IMR-90 (cell line): ENCODE results near the gene PTPN21. TPM values are rescaled to one million over a fixed set of nuclear protein-coding genes. Genes with fewer than 3 reads are reported as not detected.

ENCODE experiments used
- ATAC-seq: fragments of 200-7000 bp; cut with Tn5 transposase; 2 replicates; pipeline ENCODE4 v1.9.1; 2020; ENCODE audit warnings: low read depth, mild to moderate bottlenecking, moderate library complexity
- BruUV-seq: library from RNA; stranded (reverse); fragments of 400-500 nt; replicated peaks from 2 replicates; lab custom pipeline; 2021; lab: Mats Ljungman, UMichigan
- CTCF ChIA-PET: fragments of 300-600 bp; formaldehyde crosslinking; extraction: SDS; loops from one replicate; lab custom pipeline; 2021; ENCODE audit warnings: antibody characterized with exemption; lab: Yijun Ruan, JAX
- POLR2A ChIA-PET: fragments of 300-600 bp; sonication (Branson Sonifier 250); formaldehyde crosslinking; loops from one replicate; lab custom pipeline; 2022; ENCODE audit warnings: antibody characterized with exemption; ENCODE audit not compliant: unreplicated experiment; lab: Charles Lee
- DNase-seq: peaks from one replicate; pipeline ENCODE4 v3.0.0; 2013
- H2AFZ ChIP-seq: replicated peaks from 2 replicates; pipeline ENCODE3; 2013; ENCODE audit warnings: low read length, mild to moderate bottlenecking; ENCODE audit not compliant: poor library complexity
- H2AK5ac ChIP-seq: 2 replicates; pipeline ENCODE4 v1.6.1; 2013; ENCODE audit warnings: low read depth, low read length, inconsistent platforms
- H2AK9ac ChIP-seq: replicated peaks from 2 replicates; pipeline ENCODE3; 2013; ENCODE audit warnings: mild to moderate bottlenecking, low read depth, low read length, moderate library complexity; ENCODE audit not compliant: poor library complexity
- H2BK120ac ChIP-seq: 2 replicates; pipeline ENCODE4 v1.6.1; 2013; ENCODE audit warnings: low read depth, low read length, inconsistent platforms
- H2BK15ac ChIP-seq: 3 replicates; pipeline ENCODE4 v1.6.1; 2013; ENCODE audit warnings: low read depth, low read length, inconsistent platforms
- H2BK20ac ChIP-seq: 2 replicates; pipeline ENCODE4 v1.6.1; 2013; ENCODE audit warnings: low read depth, mild to moderate bottlenecking, inconsistent platforms, low read length, moderate library complexity
- H2BK5ac ChIP-seq: 2 replicates; pipeline ENCODE4 v1.6.1; 2013; ENCODE audit warnings: mild to moderate bottlenecking, low read depth, low read length, inconsistent platforms; ENCODE audit not compliant: poor library complexity, severe bottlenecking
- H3K14ac ChIP-seq: replicated peaks from 2 replicates; pipeline ENCODE4 v1.6.1; 2013; ENCODE audit warnings: low read depth, low read length, inconsistent platforms
- H3K18ac ChIP-seq: 2 replicates; pipeline ENCODE4 v1.6.1; 2013; ENCODE audit warnings: low read depth, low read length, control low read depth
- H3K23ac ChIP-seq: 2 replicates; pipeline ENCODE4 v1.6.1; 2013; ENCODE audit warnings: low read depth, low read length, inconsistent platforms
- H3K27ac ChIP-seq: 2 replicates; pipeline ENCODE4 v1.5.1; 2013; ENCODE audit warnings: mild to moderate bottlenecking, control low read depth, low read length; ENCODE audit not compliant: insufficient read depth
- H3K27me3 ChIP-seq: 2 replicates; pipeline ENCODE4 v1.6.1; 2013; ENCODE audit warnings: low read length; ENCODE audit not compliant: control insufficient read depth, insufficient read depth
- H3K36me3 ChIP-seq: 2 replicates; pipeline ENCODE4 v1.6.1; 2013; ENCODE audit warnings: low read length, mixed read lengths; ENCODE audit not compliant: control insufficient read depth, insufficient read depth
- H3K4ac ChIP-seq: 2 replicates; pipeline ENCODE4 v1.6.1; 2013; ENCODE audit warnings: low read depth, low read length, inconsistent platforms
- H3K4me1 ChIP-seq: 2 replicates; pipeline ENCODE4 v1.6.1; 2013; ENCODE audit warnings: low read length, mixed read lengths; ENCODE audit not compliant: control insufficient read depth, insufficient read depth
- H3K4me2 ChIP-seq: 2 replicates; pipeline ENCODE4 v1.6.1; 2013; ENCODE audit warnings: low read depth, mild to moderate bottlenecking, control low read depth, low read length, moderate library complexity
- H3K4me3 ChIP-seq: 2 replicates; pipeline ENCODE4 v1.5.1; 2013; ENCODE audit warnings: low read depth, mild to moderate bottlenecking, control low read depth, low read length, moderate library complexity; ENCODE audit not compliant: insufficient read depth
- H3K56ac ChIP-seq: 2 replicates; pipeline ENCODE4 v1.6.1; 2013; ENCODE audit warnings: low read length, inconsistent platforms; ENCODE audit not compliant: insufficient read depth; ENCODE audit errors: extremely low read depth
- H3K79me1 ChIP-seq, 2 experiments: 2 replicates each; pipeline ENCODE4 v1.6.1; 2013; ENCODE audit warnings: low read length in 2 of 2, inconsistent platforms in 1 of 2, low read depth in 1 of 2
- H3K9ac ChIP-seq: 2 replicates; pipeline ENCODE4 v1.6.1; 2013; ENCODE audit warnings: low read depth, low read length, control low read depth
- H3K9me1 ChIP-seq: 2 replicates; pipeline ENCODE4 v1.6.1; 2013; ENCODE audit warnings: low read length, inconsistent platforms; ENCODE audit not compliant: insufficient read depth
- H3K9me3 ChIP-seq: 2 replicates; pipeline ENCODE4 v1.6.1; 2013; ENCODE audit warnings: low read length; ENCODE audit not compliant: control insufficient read depth, insufficient read depth
- H4K20me1 ChIP-seq: 2 replicates; pipeline ENCODE4 v1.6.1; 2013; ENCODE audit warnings: low read length, inconsistent platforms; ENCODE audit not compliant: insufficient read depth
- H4K5ac ChIP-seq: 2 replicates; pipeline ENCODE4 v1.6.1; 2013; ENCODE audit warnings: mild to moderate bottlenecking, low read depth, low read length, control low read depth
- H4K8ac ChIP-seq, 2 experiments: 2 replicates each; pipeline ENCODE4 v1.6.1; 2013; ENCODE audit warnings: low read depth in 2 of 2, low read length in 2 of 2, control low read depth in 1 of 2, inconsistent platforms in 1 of 2
- H4K91ac ChIP-seq: 2 replicates; pipeline ENCODE4 v1.6.1; 2013; ENCODE audit warnings: low read depth, low read length, inconsistent platforms; ENCODE audit not compliant: insufficient read depth
- BHLHE40 ChIP-seq: fragments of 150-350 bp; IDR thresholded peaks from 2 replicates; pipeline ENCODE4 v1.6.1; 2016; ENCODE audit warnings: mild to moderate bottlenecking, low read depth, low read length
- CEBPB ChIP-seq: IDR thresholded peaks from 2 replicates; pipeline ENCODE4 v1.6.1; 2012; ENCODE audit warnings: low read depth, low read length, improper control_type of control experiment
- CHD1 ChIP-seq: IDR thresholded peaks from 2 replicates; pipeline ENCODE4 v1.6.1; 2012; ENCODE audit warnings: low read depth, low read length, improper control_type of control experiment
- ELK1 ChIP-seq: fragments of 150-350 bp; IDR thresholded peaks from 2 replicates; pipeline ENCODE4 v1.6.1; 2016; ENCODE audit warnings: low read depth, mild to moderate bottlenecking, low read length, moderate library complexity, borderline replicate concordance
- FOS ChIP-seq: fragments of 150-350 bp; IDR thresholded peaks from 2 replicates; pipeline ENCODE4 v1.6.1; 2016; ENCODE audit warnings: low read depth, low read length
- MAFK ChIP-seq: IDR thresholded peaks from 2 replicates; pipeline ENCODE4 v1.6.1; 2012; ENCODE audit warnings: low read depth, low read length, improper control_type of control experiment
- MAZ ChIP-seq: IDR thresholded peaks from 2 replicates; pipeline ENCODE4 v1.6.1; 2012; ENCODE audit warnings: low read depth, mild to moderate bottlenecking, low read length, improper control_type of control experiment, moderate library complexity, borderline replicate concordance
- MXI1 ChIP-seq: IDR thresholded peaks from 2 replicates; pipeline ENCODE4 v1.6.1; 2012; ENCODE audit warnings: low read depth, mild to moderate bottlenecking, low read length, moderate library complexity, borderline replicate concordance
- NFE2L2 ChIP-seq: fragments of 150-350 bp; IDR thresholded peaks from 2 replicates; pipeline ENCODE4 v1.6.1; 2016; ENCODE audit warnings: low read depth, mild to moderate bottlenecking, low read length
- POLR2A ChIP-seq: IDR thresholded peaks from 2 replicates; pipeline ENCODE4 v1.6.1; 2012; ENCODE audit warnings: mild to moderate bottlenecking, low read depth, low read length
- RAD21 ChIP-seq: IDR thresholded peaks from 2 replicates; pipeline ENCODE4 v1.6.1; 2012; ENCODE audit warnings: low read length, improper control_type of control experiment
- RCOR1 ChIP-seq: IDR thresholded peaks from 2 replicates; pipeline ENCODE4 v1.6.1; 2012; ENCODE audit warnings: mild to moderate bottlenecking, low read length, improper control_type of control experiment; ENCODE audit not compliant: insufficient replicate concordance
- RFX5 ChIP-seq: IDR thresholded peaks from 2 replicates; pipeline ENCODE4 v1.8.0; 2012; ENCODE audit warnings: low read depth, mild to moderate bottlenecking, low read length, moderate library complexity
- SMC3 ChIP-seq: fragments of 150-350 bp; IDR thresholded peaks from 2 replicates; pipeline ENCODE4 v1.6.1; 2016; ENCODE audit warnings: low read depth, mild to moderate bottlenecking, antibody characterized with exemption, low read length, moderate library complexity
- USF2 ChIP-seq: fragments of 150-350 bp; IDR thresholded peaks from 2 replicates; pipeline ENCODE4 v1.6.1; 2017; ENCODE audit warnings: mild to moderate bottlenecking, antibody characterized with exemption, low read length, low read depth
- WGBS, 2 experiments: methylation state at CpG; one replicate each; pipeline versions ENCODE4 v1.1.5 to v1.1.7; 2013; ENCODE audit warnings: missing lambda C conversion rate in 2 of 2; ENCODE audit not compliant: insufficient read length in 1 of 2; ENCODE audit errors: extremely low coverage in 2 of 2; 5-methylcytosine and 5-hydroxymethylcytosine counted together
- dilution Hi-C: fragments of 300-500 bp; cut with HindIII; formaldehyde crosslinking; loops from one replicate; pipeline ENCODE4 v1.14.3; 2018; ENCODE audit warnings: low sequenced_read_pairs; ENCODE audit not compliant: unreplicated experiment
- in situ Hi-C: fragments of 300-500 bp; cut with MboI; formaldehyde crosslinking; loops from 3 replicates; pipeline ENCODE4 v1.14.3; 2019; ENCODE audit warnings: low sequenced_read_pairs, inconsistent platforms, mixed read lengths
- intact Hi-C: fragments of 100-400 bp; cut with micrococcal nuclease; formaldehyde crosslinking; loops from 2 replicates; pipeline ENCODE4 v1.10.0; 2022
- polyA plus RNA-seq, 3 experiments: library from polyadenylated mRNA; depleted of rRNA; stranded (reverse); fragments of >200 nt; gene quantifications; 2 replicates each; pipeline ENCODE4 v1.2.3, GENCODE V29; 2012; ENCODE audit warnings: low replicate concordance in 1 of 3
- total RNA-seq: library from RNA; depleted of rRNA; stranded (reverse); fragments of >200 nt; gene quantifications from 2 replicates; pipeline ENCODE4 v1.2.3, GENCODE V29; 2012
- TF ChIP-seq, protein P1 (sequence below): conservative IDR thresholded peaks from 2 replicates; pipeline ENCODE4 v1.5.1; 2012; ENCODE audit warnings: mild to moderate bottlenecking, low read depth, low read length, improper control_type of control experiment

Gene PTPN21
- total and polyA plus RNA-seq, 2 of the 4 experiments (the other 2 are of a cell fraction) = 10.4 to 10.7 TPM

DNA sequence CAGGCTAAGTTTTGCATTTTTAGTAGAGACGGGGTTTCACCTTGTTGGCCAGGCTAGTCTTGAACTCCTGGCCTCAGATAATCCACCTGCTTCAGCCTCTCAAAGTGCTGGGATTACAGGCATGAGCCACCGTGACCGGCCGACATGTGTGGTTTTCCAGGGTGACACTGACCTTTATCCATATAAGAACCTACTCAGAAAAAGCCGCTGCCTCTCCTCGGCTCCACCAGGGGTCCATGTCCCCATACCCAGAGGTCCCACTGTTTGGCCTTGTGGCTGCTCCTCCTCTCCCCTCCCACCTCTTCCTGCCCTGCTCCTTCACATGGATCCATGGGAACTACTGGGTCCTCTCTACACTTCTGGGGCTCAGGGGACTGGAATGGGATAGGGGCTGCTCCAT lies 64.6 kb downstream of the PTPN21 start:
- H3K23ac ChIP-seq = no peak overlapping the region
- no peak overlapping the region for H3K18ac ChIP-seq
- H3K27ac ChIP-seq = no peak overlapping the region
- H3K9ac ChIP-seq = no peak overlapping the region
- no TSS peak for BruUV-seq
- 0 out of 2 replicates have a peak, but pooled peaks cover 2% of the 10 kb centered on the region for H3K4me1 ChIP-seq
- H3K9me3 ChIP-seq = no peaks in the 10 kb centered on the region
- in situ Hi-C loops (no loop called here), dilution Hi-C loops (no loop called here), intact Hi-C loops (loop anchor here (10.0 kb wide), 1 partner anchor 545 kb away; no protein-coding TSS in a partner anchor)
- CTCF ChIA-PET = interaction anchor here (1.3 kb wide), 1 partner anchor 70 kb away, joined by 3 read pairs; no protein-coding TSS in a partner anchor
- no peak overlapping the region for H3K56ac ChIP-seq
- H3K14ac ChIP-seq = no peak overlapping the region
- H3K27me3 ChIP-seq = no peaks in the 10 kb centered on the region
- POLR2A ChIA-PET = no interaction called here
- H4K5ac ChIP-seq = no peak overlapping the region
- H4K8ac ChIP-seq = no peak overlapping the region
- H2BK120ac ChIP-seq = no peak overlapping the region
- H3K4me3 ChIP-seq = no peak overlapping the region
- no peak overlapping the region for H2BK15ac ChIP-seq
- ATAC-seq (no peak), DNase-seq (no peak)
- H3K79me1 ChIP-seq = peaks cover 10 to 13% of the 10 kb centered on the region in 2 experiments; a peak in 3 of 4 replicates
- no peak overlapping the region for H2AFZ ChIP-seq
- no peak overlapping the region for H2BK5ac ChIP-seq
- no peak overlapping the region for H3K4me2 ChIP-seq
- WGBS, 2 experiments = 95% methylated on average over 4 of the region's 6 CpGs; no CpG with 5 or more reads in 1 of the 2 experiments
- no peak overlapping the region for H2BK20ac ChIP-seq
- H4K20me1 ChIP-seq = peaks cover 6% of the 10 kb centered on the region; the same call in 1 of the 2 replicates
- H3K9me1 ChIP-seq = peaks cover 3% of the 10 kb centered on the region; the same call in 1 of the 2 replicates
- H2AK9ac ChIP-seq = no peak overlapping the region
- no peak overlapping the region for H3K4ac ChIP-seq
- TF ChIP-seq RCOR1 (no peak), USF2 (no peak), CHD1 (no peak), FOS (no peak), RAD21 (no peak), RFX5 (no peak), SMC3 (no peak), BHLHE40 (no peak), CEBPB (no peak), NFE2L2 (no peak), ELK1 (no peak), MXI1 (no peak), MAFK (no peak), MAZ (no peak), POLR2A (no peak)
- TF ChIP-seq, protein P1, sequence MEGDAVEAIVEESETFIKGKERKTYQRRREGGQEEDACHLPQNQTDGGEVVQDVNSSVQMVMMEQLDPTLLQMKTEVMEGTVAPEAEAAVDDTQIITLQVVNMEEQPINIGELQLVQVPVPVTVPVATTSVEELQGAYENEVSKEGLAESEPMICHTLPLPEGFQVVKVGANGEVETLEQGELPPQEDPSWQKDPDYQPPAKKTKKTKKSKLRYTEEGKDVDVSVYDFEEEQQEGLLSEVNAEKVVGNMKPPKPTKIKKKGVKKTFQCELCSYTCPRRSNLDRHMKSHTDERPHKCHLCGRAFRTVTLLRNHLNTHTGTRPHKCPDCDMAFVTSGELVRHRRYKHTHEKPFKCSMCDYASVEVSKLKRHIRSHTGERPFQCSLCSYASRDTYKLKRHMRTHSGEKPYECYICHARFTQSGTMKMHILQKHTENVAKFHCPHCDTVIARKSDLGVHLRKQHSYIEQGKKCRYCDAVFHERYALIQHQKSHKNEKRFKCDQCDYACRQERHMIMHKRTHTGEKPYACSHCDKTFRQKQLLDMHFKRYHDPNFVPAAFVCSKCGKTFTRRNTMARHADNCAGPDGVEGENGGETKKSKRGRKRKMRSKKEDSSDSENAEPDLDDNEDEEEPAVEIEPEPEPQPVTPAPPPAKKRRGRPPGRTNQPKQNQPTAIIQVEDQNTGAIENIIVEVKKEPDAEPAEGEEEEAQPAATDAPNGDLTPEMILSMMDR = no peak
- no peak overlapping the region for H4K91ac ChIP-seq
- H2AK5ac ChIP-seq = no peak overlapping the region
- peaks cover 38% of the 10 kb centered on the region for H3K36me3 ChIP-seq
